Omental fat pad (tissue), 4 donors: Measurements from ENCODE around the gene TASP1. TPM values are rescaled to one million over a fixed set of nuclear protein-coding genes. Genes with fewer than 3 reads are reported as not detected.

Experiments
- ATAC-seq: fragments of 150-250 bp; one replicate; pipeline ENCODE4 v1.9.1; 2016; ENCODE audit warnings: mild to moderate bottlenecking, moderate library complexity; ENCODE audit not compliant: low FRiP score
- DNase-seq: peaks from one replicate; pipeline ENCODE4 v3.0.0-alpha.2; 2019; ENCODE audit warnings: low spot score
- total RNA-seq, 4 donors: library from RNA; depleted of rRNA; stranded (reverse); fragments of >200 nt; gene quantifications; one replicate each; pipeline ENCODE4 v1.1.0, GENCODE V29; 2016
- TF ChIP-seq, protein P1 (sequence below), 3 donors: fragments of 450-650 bp; IDR thresholded peaks; one replicate each; pipeline ENCODE4 v1.5.1; 2016 to 2017; ENCODE audit warnings: antibody characterized with exemption in 3 of 3, mild to moderate bottlenecking in 3 of 3, moderate library complexity in 2 of 3

TASP1 gene
- total RNA-seq, 4 donors from 2014 or later: 8.0 to 12.8 (median 11.1) TPM

DNA sequence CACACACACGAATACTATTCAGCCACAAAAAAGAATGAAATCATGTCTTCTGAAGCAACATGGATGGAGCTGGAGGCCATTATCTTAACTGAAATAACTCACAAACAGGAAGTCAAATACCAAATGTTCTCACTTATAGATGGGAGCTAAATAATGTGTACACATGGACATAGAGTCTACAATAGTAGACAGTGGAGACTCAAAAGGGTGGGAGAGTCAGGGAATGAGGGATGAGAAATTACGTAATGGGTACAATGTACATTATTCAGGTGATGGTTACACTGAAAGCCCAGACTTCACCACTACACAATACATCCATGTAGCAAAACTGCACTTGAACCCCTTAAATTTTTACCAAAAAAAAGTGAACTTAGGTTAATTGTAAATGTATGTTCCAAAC is 160.4 kb downstream of the TASP1 start:
- ATAC-seq: no peak
- TF ChIP-seq, protein P1, sequence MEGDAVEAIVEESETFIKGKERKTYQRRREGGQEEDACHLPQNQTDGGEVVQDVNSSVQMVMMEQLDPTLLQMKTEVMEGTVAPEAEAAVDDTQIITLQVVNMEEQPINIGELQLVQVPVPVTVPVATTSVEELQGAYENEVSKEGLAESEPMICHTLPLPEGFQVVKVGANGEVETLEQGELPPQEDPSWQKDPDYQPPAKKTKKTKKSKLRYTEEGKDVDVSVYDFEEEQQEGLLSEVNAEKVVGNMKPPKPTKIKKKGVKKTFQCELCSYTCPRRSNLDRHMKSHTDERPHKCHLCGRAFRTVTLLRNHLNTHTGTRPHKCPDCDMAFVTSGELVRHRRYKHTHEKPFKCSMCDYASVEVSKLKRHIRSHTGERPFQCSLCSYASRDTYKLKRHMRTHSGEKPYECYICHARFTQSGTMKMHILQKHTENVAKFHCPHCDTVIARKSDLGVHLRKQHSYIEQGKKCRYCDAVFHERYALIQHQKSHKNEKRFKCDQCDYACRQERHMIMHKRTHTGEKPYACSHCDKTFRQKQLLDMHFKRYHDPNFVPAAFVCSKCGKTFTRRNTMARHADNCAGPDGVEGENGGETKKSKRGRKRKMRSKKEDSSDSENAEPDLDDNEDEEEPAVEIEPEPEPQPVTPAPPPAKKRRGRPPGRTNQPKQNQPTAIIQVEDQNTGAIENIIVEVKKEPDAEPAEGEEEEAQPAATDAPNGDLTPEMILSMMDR (IDR thresholded peaks at IDR 0.05): no peak
- no peak for DNase-seq

DNA sequence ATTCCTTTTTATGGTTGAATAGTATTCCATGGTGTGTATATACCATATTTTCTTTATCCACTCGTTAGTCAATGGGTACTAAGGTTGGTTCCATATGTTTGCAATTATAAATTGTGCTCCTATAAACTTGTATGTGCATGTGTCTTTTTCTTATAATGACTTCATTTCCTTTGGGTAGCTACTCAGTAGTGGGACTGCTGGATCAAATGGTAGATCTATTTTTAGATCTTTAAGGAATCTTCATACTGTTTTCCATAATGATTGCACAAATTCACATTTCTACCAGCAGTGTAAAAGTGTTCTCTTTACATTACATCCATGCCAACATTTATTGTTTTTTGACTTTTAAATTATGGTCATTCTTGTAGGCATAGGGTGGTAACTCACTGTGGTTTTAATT is 164.3 kb downstream of the TASP1 start:
- ATAC-seq: no peak
- TF ChIP-seq, protein P1 (IDR thresholded peaks at IDR 0.05): no peak
- DNase-seq: no peak

DNA sequence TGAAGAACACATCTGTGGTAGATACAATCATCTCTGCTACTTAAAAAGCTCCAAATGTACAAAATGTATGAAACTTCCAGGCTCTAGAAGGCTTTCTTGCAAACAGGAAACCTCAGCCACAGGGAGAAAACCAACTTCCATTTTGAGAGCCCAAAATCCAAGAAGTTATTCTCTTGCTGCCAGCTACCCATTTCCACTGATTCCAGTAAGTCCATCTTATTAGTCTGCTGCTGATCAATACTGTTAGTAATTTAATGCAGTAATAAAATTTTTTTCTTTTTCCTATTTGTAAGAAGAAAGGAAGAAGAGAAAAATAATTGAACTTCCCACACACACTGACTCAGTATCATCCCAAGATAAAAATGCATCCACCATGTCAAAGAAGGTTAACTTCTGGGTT is 169.5 kb downstream of the TASP1 start:
- ATAC-seq: no peak

DNA sequence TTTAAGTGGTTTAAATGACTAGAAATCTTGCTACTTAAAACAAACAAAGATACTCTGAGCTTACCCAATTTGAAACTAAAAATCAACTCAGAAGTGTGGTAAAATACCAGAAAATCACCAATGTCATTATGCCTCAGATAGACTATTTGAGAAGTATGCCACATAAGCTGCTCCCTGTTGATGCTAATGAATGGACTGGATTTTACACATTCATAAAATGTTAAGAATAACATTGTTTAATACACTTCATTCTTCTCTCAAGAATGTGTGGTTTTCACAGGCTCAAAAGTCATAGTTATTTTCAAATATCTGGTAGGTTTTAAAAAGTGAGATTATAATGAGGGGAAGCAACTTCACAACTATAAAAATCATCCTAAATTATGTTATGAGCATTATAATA is 170.6 kb downstream of the TASP1 start:
- ATAC-seq (no peak), DNase-seq (no peak)
- TF ChIP-seq, protein P1 (IDR thresholded peaks at IDR 0.05): no peak

More for the DNA sequence above, 169.5 kb downstream of the TASP1 start:
- TF ChIP-seq, protein P1 (IDR thresholded peaks at IDR 0.05): no peak
- DNase-seq: no peak

DNA sequence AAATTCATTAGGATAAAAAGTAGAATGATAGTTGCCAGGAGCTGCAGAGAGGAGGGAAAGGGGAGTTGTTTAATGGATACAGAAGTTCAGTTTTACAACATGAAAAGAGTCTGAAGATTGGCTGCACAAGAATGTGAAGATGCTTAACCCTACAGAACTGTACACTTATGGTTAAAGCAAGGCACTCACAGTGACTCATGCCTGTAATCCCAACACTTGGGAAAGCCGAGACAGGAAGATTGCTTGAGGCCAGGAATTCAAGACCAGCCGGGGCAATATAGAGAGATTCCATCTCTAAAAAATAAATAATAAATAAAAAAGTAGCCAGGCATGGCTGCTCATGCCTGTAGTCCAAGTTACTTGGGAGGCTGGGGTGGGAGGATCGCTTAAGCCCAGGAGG is 174.0 kb downstream of the TASP1 start:
- DNase-seq: no peak
- ATAC-seq: no peak
- TF ChIP-seq, protein P1 (IDR thresholded peaks at IDR 0.05): no peak

DNA sequence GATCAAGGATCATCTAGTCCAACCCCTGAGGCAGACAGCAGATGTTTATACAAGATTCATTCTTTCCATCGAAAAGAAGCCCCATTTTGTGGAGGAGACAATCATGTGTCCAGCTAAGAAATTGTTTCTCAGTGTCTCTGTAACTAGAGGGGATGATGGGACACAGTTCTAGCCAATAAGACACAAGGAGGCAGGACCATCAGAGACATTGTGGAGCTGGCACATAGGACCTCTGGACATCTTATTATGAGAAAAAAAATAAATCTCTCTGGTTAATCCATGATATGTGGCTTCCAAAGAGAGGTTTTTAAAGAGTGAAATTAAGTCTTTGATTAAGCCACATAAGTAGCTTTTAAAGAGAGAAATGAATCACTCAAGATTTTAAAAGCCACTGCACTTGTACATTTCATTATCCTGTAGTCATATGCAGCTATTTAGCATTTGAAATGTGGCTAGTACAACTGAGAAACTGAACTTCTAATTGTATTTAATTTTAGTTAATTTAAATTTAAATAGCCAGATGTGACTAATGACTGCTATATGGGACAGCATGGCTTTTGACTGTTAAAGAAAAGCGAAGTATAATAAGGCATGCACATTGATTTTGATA is 176.8 kb downstream of the TASP1 start:
- ATAC-seq: no peak
- TF ChIP-seq, protein P1 (IDR thresholded peaks at IDR 0.05): no peak
- DNase-seq: no peak

DNA sequence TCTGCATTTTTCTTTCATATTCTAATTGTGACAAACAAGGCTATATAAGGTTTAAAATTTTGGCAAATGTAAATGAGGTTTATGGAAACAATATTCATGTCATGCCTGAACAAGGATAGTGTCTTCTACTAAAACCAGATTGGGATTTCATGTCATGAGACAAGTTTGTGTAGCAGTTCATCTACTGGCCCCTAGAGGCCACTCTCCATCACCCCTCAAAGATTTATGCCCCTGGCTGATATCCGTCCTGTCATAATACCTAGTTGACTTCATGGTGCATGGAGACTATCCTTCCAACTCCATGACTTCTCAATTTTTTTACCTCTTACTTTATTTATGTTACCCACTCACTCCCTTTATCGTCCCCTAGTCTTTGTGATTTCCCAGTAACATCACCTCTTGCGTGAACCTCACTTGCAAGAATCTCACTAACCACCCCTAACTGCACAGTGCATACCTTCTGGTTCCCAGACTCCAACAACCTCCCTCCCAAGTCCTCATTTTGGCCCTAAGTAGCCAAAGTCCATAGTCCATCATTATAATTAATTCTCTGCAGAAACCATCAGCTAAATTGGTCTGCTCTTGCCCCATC is 179.8 kb downstream of the TASP1 start:
- ATAC-seq (no peak), DNase-seq (no peak)
- TF ChIP-seq, protein P1 (IDR thresholded peaks at IDR 0.05): no peak
